ENCODE measurements around the gene ACACB. TPM values are rescaled to one million over a fixed set of nuclear protein-coding genes. Genes with fewer than 3 reads are reported as not detected.
A peak's percentile ranks its signal among the peaks of the same experiment; 100 is the strongest.

The ACACB gene
- total RNA-seq, 1 donor from 2014 or later: 15.4 TPM

GRCh38 chr12:109296431-109296830 lies 180.0 kb downstream of the ACACB start:
- Mint-ChIP-seq H3K27me3 (ENCODE audit: low read depth) (peaks cover 41% of the 10 kb centered on the region), H3K4me1 (peaks cover 1% of the 10 kb centered on the region), H3K9me3 (no peaks in the 10 kb centered on the region), H3K36me3 (no peaks in the 10 kb centered on the region), H3K27ac (no peak overlapping the region), H3K4me3 (no peak overlapping the region)
- TF ChIP-seq CTCF (IDR thresholded peaks at IDR 0.05; ENCODE audit: unreplicated experiment): no peak
- DNase-seq (ENCODE audit: low spot score in 2 of 2, unreplicated experiment in 2 of 2): no peak

- H3K27me3 Mint-ChIP-seq (ENCODE audit: low read depth): peaks cover 58% of the 10 kb centered on the region
- no peak overlapping the region for H3K27ac Mint-ChIP-seq
- no peaks in the 10 kb centered on the region for H3K36me3 Mint-ChIP-seq
- H3K4me1 Mint-ChIP-seq: no peaks in the 10 kb centered on the region
- TF ChIP-seq CTCF (IDR thresholded peaks at IDR 0.05; ENCODE audit: unreplicated experiment): no peak
- no peak overlapping the region for H3K4me3 Mint-ChIP-seq
- no peaks in the 10 kb centered on the region for H3K9me3 Mint-ChIP-seq
- no peak for DNase-seq (ENCODE audit: low spot score in 2 of 2, unreplicated experiment in 2 of 2)
Observed at GRCh38 chr12:109299849-109300248, 183.5 kb downstream of the ACACB start.

GRCh38 chr12:109301643-109302168 lies 185.3 kb downstream of the ACACB start:
- H3K27me3 Mint-ChIP-seq (ENCODE audit: low read depth): peaks cover 63% of the 10 kb centered on the region
- no peaks in the 10 kb centered on the region for H3K36me3 Mint-ChIP-seq
- no peak overlapping the region for H3K27ac Mint-ChIP-seq
- H3K9me3 Mint-ChIP-seq: no peaks in the 10 kb centered on the region
- TF ChIP-seq CTCF (IDR thresholded peaks at IDR 0.05; ENCODE audit: unreplicated experiment): no peak
- H3K4me3 Mint-ChIP-seq: no peak overlapping the region
- H3K4me1 Mint-ChIP-seq: no peaks in the 10 kb centered on the region
- no peak for DNase-seq (ENCODE audit: low spot score in 2 of 2, unreplicated experiment in 2 of 2)

GRCh38 chr12:109302358-109302757 lies 186.0 kb downstream of the ACACB start:
- no peaks in the 10 kb centered on the region for H3K4me1 Mint-ChIP-seq
- no peak overlapping the region for H3K4me3 Mint-ChIP-seq
- peak; percentile 30 for TF ChIP-seq CTCF (IDR thresholded peaks at IDR 0.05; ENCODE audit: unreplicated experiment)
- no peak overlapping the region for H3K27ac Mint-ChIP-seq
- DNase-seq (ENCODE audit: low spot score in 2 of 2, unreplicated experiment in 2 of 2): no peak
- peaks cover 70% of the 10 kb centered on the region for H3K27me3 Mint-ChIP-seq (ENCODE audit: low read depth)
- no peaks in the 10 kb centered on the region for H3K36me3 Mint-ChIP-seq
- H3K9me3 Mint-ChIP-seq: no peaks in the 10 kb centered on the region

- no peaks in the 10 kb centered on the region for H3K9me3 Mint-ChIP-seq
- DNase-seq (ENCODE audit: low spot score in 2 of 2, unreplicated experiment in 2 of 2): no peak
- H3K27ac Mint-ChIP-seq: no peak overlapping the region
- H3K27me3 Mint-ChIP-seq (ENCODE audit: low read depth): peaks cover 71% of the 10 kb centered on the region
- TF ChIP-seq CTCF (IDR thresholded peaks at IDR 0.05; ENCODE audit: unreplicated experiment): no peak
- H3K4me1 Mint-ChIP-seq: no peaks in the 10 kb centered on the region
- no peak overlapping the region for H3K4me3 Mint-ChIP-seq
- H3K36me3 Mint-ChIP-seq: no peaks in the 10 kb centered on the region
Observed at GRCh38 chr12:109302770-109303169, 186.4 kb downstream of the ACACB start.

- Mint-ChIP-seq H3K9me3 (no peaks in the 10 kb centered on the region), H3K27ac (no peak overlapping the region), H3K4me3 (no peak overlapping the region), H3K27me3 (ENCODE audit: low read depth) (peaks cover 80% of the 10 kb centered on the region), H3K4me1 (peaks cover 2% of the 10 kb centered on the region), H3K36me3 (no peaks in the 10 kb centered on the region)
- DNase-seq (ENCODE audit: low spot score in 2 of 2, unreplicated experiment in 2 of 2): no peak
- TF ChIP-seq CTCF (IDR thresholded peaks at IDR 0.05; ENCODE audit: unreplicated experiment): no peak
Observed at GRCh38 chr12:109304485-109304884, 188.1 kb downstream of the ACACB start.

Measured in mesothelial cell of epicardium (in vitro differentiated cells).